Stimulated activated naive CD8-positive, alpha-beta T cell treated with anti-CD3 and anti-CD28 coated beads, Interleukin-15, amount 100 ng/mL, for 72 hours (primary cell): ENCODE measurements around the gene NOD2.

Source experiments
- ATAC-seq: fragments of 150-1000 bp; cut with Tn5 transposase; 2 replicates; pipeline ENCODE4 v1.10.0; 2021; ENCODE audit warnings: mild to moderate bottlenecking, moderate library complexity
- DNase-seq, 2 donors: peaks; one replicate each; pipeline ENCODE4 v3.0.0; 2021 to 2022
- H3K27ac Mint-ChIP-seq, 2 donors: one replicate each; pipeline ENCODE4 v1.8.0; 2022; ENCODE audit warnings: mild to moderate bottlenecking in 2 of 2, mixed read lengths in 2 of 2, moderate library complexity in 2 of 2
- H3K27me3 Mint-ChIP-seq: one replicate; pipeline ENCODE4 v1.8.0; 2022; ENCODE audit warnings: mixed read lengths
- H3K4me1 Mint-ChIP-seq: one replicate; pipeline ENCODE4 v1.8.0; 2022; ENCODE audit warnings: mild to moderate bottlenecking, mixed read lengths
- H3K4me3 Mint-ChIP-seq, 2 donors: one replicate each; pipeline ENCODE4 v1.8.0; 2022; ENCODE audit warnings: mild to moderate bottlenecking in 2 of 2, mixed read lengths in 2 of 2, moderate library complexity in 1 of 2
- H3K9me3 Mint-ChIP-seq, 2 donors: one replicate each; pipeline ENCODE4 v1.8.0; 2022; ENCODE audit warnings: mixed read lengths in 2 of 2

NOD2 gene

GRCh38 chr16:50666658-50667496 is 26.5 kb upstream of the NOD2 start:
- peak overlapping the region; percentile 72 to 77 for H3K4me3 Mint-ChIP-seq
- H3K27ac Mint-ChIP-seq = peak overlapping the region; percentile 42 to 94
- peak; percentile 82 for ATAC-seq
- H3K4me1 Mint-ChIP-seq = peaks cover 41% of the 10 kb centered on the region
- peak; percentile 30 to 49 for DNase-seq
- H3K9me3 Mint-ChIP-seq = peaks cover 6 to 7% of the 10 kb centered on the region in 2 donors
- no peaks in the 10 kb centered on the region for H3K27me3 Mint-ChIP-seq

- DNase-seq = no peak
- H3K27ac Mint-ChIP-seq = peak overlapping the region; percentile 42 to 94
- peaks cover 41% of the 10 kb centered on the region for H3K4me1 Mint-ChIP-seq
- no peaks in the 10 kb centered on the region for H3K27me3 Mint-ChIP-seq
- peak overlapping the region; percentile 72 to 77 for H3K4me3 Mint-ChIP-seq
- peaks cover 15% of the 10 kb centered on the region in 2 donors for H3K9me3 Mint-ChIP-seq
- ATAC-seq = no peak
Observed at GRCh38 chr16:50667497-50668367, 25.7 kb upstream of the NOD2 start.

GRCh38 chr16:50668368-50669008 is 24.9 kb upstream of the NOD2 start:
- ATAC-seq = no peak
- Mint-ChIP-seq H3K9me3 (peaks cover 19 to 22% of the 10 kb centered on the region in 2 donors), H3K27me3 (no peaks in the 10 kb centered on the region), H3K4me1 (peaks cover 41% of the 10 kb centered on the region), H3K4me3 (no peak overlapping the region), H3K27ac (no peak overlapping the region)
- no peak for DNase-seq

- peaks cover 39% of the 10 kb centered on the region for H3K4me1 Mint-ChIP-seq
- H3K27ac Mint-ChIP-seq = no peak overlapping the region
- H3K27me3 Mint-ChIP-seq = no peaks in the 10 kb centered on the region
- no peak for ATAC-seq
- no peak overlapping the region for H3K4me3 Mint-ChIP-seq
- H3K9me3 Mint-ChIP-seq = peaks cover 19 to 22% of the 10 kb centered on the region in 2 donors
- no peak for DNase-seq
Observed at GRCh38 chr16:50669741-50670140, 23.7 kb upstream of the NOD2 start.

GRCh38 chr16:50670476-50670875 is 22.9 kb upstream of the NOD2 start:
- H3K27ac Mint-ChIP-seq = no peak overlapping the region
- no peak overlapping the region for H3K4me3 Mint-ChIP-seq

GRCh38 chr16:50671644-50672260 is 21.7 kb upstream of the NOD2 start:
- Mint-ChIP-seq H3K27ac (peak overlapping the region in 1 of 2 donors; percentile 19), H3K4me3 (no peak overlapping the region), H3K9me3 (peaks cover 19 to 22% of the 10 kb centered on the region in 2 donors), H3K27me3 (no peaks in the 10 kb centered on the region), H3K4me1 (peaks cover 30% of the 10 kb centered on the region)
- DNase-seq = peak; percentile 68 to 71
- peak; percentile 46 for ATAC-seq

More at GRCh38 chr16:50670476-50670875, 22.9 kb upstream of the NOD2 start:
- H3K9me3 Mint-ChIP-seq = peaks cover 19 to 22% of the 10 kb centered on the region in 2 donors
- H3K4me1 Mint-ChIP-seq = peaks cover 32% of the 10 kb centered on the region
- ATAC-seq (no peak), DNase-seq (no peak)
- H3K27me3 Mint-ChIP-seq = no peaks in the 10 kb centered on the region

- Mint-ChIP-seq H3K27ac (no peak overlapping the region), H3K9me3 (peaks cover 19 to 22% of the 10 kb centered on the region in 2 donors), H3K4me1 (peaks cover 30% of the 10 kb centered on the region), H3K4me3 (no peak overlapping the region), H3K27me3 (no peaks in the 10 kb centered on the region)
- no peak for DNase-seq
- peak; percentile 29 for ATAC-seq
Observed at GRCh38 chr16:50673496-50674275, 19.7 kb upstream of the NOD2 start.

- Mint-ChIP-seq H3K27me3 (no peaks in the 10 kb centered on the region), H3K4me1 (peaks cover 41% of the 10 kb centered on the region), H3K4me3 (no peak overlapping the region), H3K9me3 (peaks cover 19 to 22% of the 10 kb centered on the region in 2 donors), H3K27ac (no peak overlapping the region)
- ATAC-seq (no peak), DNase-seq (no peak)
Observed at GRCh38 chr16:50674831-50675230, 18.6 kb upstream of the NOD2 start.

GRCh38 chr16:50675686-50676610 is 17.5 kb upstream of the NOD2 start:
- ATAC-seq (no peak), DNase-seq (no peak)
- peaks cover 44% of the 10 kb centered on the region for H3K4me1 Mint-ChIP-seq
- no peaks in the 10 kb centered on the region for H3K27me3 Mint-ChIP-seq
- no peak overlapping the region for H3K4me3 Mint-ChIP-seq
- no peak overlapping the region for H3K27ac Mint-ChIP-seq
- peaks cover 19 to 22% of the 10 kb centered on the region in 2 donors for H3K9me3 Mint-ChIP-seq

- Mint-ChIP-seq H3K27ac (peak overlapping the region in 1 of 2 donors; percentile 58), H3K9me3 (peaks cover 14 to 16% of the 10 kb centered on the region in 2 donors), H3K4me3 (no peak overlapping the region), H3K4me1 (peaks cover 50% of the 10 kb centered on the region), H3K27me3 (no peaks in the 10 kb centered on the region)
- no peak for DNase-seq
- no peak for ATAC-seq
Observed at GRCh38 chr16:50676684-50677225, 16.7 kb upstream of the NOD2 start.

GRCh38 chr16:50677351-50677750 is 16.1 kb upstream of the NOD2 start:
- Mint-ChIP-seq H3K9me3 (peaks cover 8 to 10% of the 10 kb centered on the region in 2 donors), H3K4me3 (no peak overlapping the region), H3K4me1 (peaks cover 56% of the 10 kb centered on the region), H3K27ac (no peak overlapping the region), H3K27me3 (no peaks in the 10 kb centered on the region)
- ATAC-seq (no peak), DNase-seq (no peak)

GRCh38 chr16:50678531-50678930 is 14.9 kb upstream of the NOD2 start:
- DNase-seq (no peak), ATAC-seq (no peak)
- Mint-ChIP-seq H3K4me1 (peaks cover 67% of the 10 kb centered on the region), H3K27ac (peak overlapping the region in 1 of 2 donors; percentile 65), H3K27me3 (no peaks in the 10 kb centered on the region), H3K4me3 (peak overlapping the region; percentile 48 to 62), H3K9me3 (no peaks in the 10 kb centered on the region)

GRCh38 chr16:50679266-50679665 is 14.1 kb upstream of the NOD2 start:
- Mint-ChIP-seq H3K4me1 (peaks cover 75% of the 10 kb centered on the region), H3K27me3 (no peaks in the 10 kb centered on the region), H3K27ac (peak overlapping the region in 1 of 2 donors; percentile 97), H3K9me3 (no peaks in the 10 kb centered on the region), H3K4me3 (peak overlapping the region in 1 of 2 donors; percentile 90)
- ATAC-seq (no peak), DNase-seq (no peak)
